Hematopoietic multipotent progenitor cell treated with erythropoietin and hydrocortisone succinate and interleukin-3 and kit ligand, for 8 days (in vitro differentiated cells): ENCODE results near the gene TSACC.
A peak's percentile ranks its signal among the peaks of the same experiment; 100 is the strongest.

Experiments
- DNase-seq: peaks from one replicate; pipeline ENCODE4 v3.0.0-alpha.2; 2015

The TSACC gene

GRCh38 chr1:156376958-156377919 lies 38.9 kb downstream of the TSACC start:
- no peak for DNase-seq

DNA sequence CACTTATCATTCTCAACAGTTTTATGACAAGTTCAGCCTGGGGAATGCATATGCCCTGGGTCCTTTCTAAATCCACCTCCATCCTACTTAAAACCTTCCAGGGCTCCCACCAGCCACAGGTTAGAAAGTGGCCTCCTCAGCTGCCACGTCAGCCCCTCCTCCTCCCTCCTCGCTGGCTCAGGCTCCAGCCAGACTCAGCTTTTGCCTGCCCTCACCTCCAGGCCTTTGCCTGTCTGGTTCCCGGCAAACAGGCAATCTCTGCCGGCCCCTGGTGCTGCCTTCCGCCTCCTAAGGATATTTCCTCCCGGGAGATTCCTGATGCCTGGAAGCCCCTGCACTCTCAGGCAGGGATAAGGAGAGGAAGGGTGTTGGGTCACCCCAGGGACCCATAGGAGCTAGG lies 40.2 kb downstream of the TSACC start:
- DNase-seq: no peak

GRCh38 chr1:156379420-156380165 lies 41.3 kb downstream of the TSACC start:
- DNase-seq: no peak

DNA sequence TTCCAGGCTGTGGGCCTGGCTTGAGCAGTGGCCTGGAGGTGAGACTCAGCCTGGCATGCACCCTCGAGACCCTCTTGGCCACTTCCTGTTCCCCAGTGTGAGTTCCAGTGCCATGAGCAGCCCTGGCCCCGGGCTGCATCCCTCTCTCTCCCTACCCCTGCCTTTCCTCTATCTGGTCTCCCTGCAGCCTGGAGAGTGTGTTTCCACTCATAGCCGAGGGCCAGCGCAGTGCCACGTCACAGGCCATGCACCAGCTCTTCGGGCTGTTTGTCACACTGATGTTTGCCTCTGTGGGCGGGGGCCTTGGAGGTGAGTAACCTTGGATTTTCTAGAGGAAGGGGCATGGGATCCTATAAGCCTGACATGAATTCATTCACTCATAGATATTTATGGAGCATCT lies 44.2 kb downstream of the TSACC start:
- DNase-seq: no peak

- peak; percentile 68 for DNase-seq
Observed at GRCh38 chr1:156383023-156383422, 44.7 kb downstream of the TSACC start.

DNA sequence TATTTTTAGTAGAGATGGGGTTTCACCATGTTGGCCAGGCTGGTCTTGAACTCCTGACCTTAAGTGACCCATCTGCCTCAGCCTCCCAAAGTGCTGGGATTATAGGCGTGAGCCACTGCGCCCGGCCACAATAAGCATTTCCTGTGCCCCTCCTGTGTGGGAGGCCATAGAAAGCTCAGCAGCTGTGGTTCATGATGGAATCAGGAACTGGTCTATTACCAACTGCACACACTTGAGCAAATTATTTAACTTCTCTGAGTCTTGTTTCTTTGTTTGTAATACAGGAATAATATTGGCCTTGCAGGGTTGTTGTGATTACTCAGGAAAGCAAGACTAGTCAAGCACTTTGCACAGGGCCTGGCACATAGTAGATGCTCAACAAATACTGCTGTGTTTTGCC lies 45.7 kb downstream of the TSACC start:
- DNase-seq: no peak

DNA sequence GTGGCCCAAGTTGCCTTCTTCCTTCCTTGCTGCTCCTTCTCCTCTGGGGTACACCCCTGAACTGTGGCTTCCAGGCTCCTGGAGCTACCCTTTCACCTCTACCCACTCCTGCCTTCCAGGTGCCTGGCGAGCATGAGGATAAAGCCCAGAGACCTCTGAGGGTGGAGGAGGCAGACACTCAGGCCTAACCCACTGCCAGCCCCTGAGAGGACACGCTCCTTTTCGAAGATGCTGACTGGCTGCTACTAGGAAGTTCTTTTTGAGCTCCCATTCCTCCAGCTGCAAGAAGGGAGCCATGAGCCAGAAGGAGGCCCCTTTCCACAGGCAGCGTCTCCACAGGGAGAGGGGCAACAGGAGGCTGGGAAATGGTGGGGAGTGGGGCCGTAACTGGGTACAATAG lies 46.3 kb downstream of the TSACC start:
- DNase-seq: no peak

GRCh38 chr1:156385534-156386031 lies 47.3 kb downstream of the TSACC start:
- peak; percentile 66 for DNase-seq

- no peak for DNase-seq
Observed at GRCh38 chr1:156386134-156386901, 48.0 kb downstream of the TSACC start.

DNA sequence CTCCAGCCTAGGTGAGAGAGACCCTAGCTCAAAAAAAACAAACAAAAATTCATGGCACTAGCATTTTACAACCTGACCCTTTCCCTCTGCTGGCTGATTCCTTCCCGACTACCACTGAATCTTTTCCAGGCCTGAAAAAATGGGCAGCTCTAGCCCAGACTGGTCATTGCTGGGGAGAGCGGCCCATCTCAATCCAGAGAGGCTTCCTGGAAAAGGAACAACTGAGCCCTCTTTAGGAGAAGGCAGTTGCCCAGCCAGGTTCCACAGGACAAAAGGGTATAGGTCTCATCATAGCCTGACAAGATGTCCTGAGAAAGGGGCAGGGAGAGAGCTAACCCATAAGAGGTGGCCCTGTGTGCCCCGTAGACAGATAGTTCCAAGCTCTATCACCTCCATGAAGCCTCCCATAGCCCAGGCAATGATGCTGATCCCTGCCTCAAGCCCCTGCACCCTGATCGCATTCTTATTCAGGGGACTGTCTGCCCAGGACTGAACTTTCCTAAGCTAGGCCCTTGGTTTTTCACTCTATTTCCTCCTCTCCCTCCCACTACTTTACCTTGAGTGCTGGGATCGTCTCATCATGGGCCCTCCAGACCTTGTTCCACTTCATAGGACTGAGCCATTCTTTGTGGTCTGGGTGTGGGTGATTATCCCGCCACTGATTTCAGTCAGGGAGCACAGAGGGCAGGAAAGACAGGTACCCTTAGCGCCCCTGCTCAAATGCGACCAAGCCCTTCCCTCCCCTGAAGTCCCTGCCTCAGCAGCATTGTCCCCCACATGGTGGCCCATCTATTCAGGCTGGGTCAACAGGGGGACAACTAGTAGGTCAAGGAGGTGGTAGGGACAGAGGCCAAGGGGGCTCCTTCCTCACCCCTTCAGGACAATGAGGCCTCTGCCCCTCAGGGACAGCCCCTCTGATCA lies 48.9 kb downstream of the TSACC start:
- DNase-seq: no peak

GRCh38 chr1:156387870-156388173 lies 49.5 kb downstream of the TSACC start:
- DNase-seq: no peak

DNA sequence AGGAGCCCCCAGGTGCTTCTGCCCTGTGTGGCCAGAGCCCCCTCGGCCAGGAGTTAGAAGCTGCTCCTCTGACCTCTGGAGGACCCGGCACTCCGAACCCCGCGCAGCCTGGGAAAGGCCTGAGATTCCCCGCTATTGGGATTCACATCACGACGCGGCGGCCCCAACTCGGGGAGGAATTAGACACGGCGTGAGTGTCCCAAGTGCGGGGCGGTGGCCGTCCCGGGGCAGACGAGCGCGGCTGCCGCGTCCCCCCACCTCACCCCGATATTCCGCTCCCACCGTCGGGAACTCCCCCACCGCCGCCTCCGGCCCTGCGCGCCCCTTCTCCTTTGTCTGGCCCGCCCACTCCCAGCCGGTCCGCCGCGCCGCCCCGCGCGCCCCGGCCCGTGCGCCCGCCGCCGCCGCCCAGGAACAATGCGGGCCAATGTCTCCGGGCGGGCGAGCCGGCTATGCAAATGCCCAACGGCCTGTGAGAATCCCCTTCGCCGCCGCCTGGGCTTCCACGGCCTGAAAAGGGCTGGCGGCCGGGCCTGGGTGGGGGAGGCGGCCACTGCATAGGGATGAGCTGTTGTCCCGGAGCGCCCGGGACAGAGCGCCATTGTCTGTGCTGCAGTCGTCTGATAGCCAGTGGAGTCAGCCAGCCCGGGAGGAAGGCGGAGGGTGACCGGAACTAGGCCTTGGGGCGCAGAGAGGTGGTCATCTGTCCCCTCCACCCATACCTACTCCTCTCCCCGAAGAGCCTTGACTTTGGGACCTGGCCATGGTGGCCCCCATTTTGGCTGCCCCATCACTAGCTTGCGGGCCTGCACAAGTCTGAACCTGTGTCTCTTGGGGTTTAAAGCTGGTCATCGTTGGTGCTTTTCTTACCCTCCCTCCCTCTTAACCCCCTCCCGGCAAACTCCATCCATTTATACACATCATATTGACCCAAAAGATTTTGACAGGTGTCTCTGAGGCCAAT lies 50.1 kb downstream of the TSACC start:
- DNase-seq: no peak

GRCh38 chr1:156389311-156389710 lies 51.0 kb downstream of the TSACC start:
- no peak for DNase-seq

DNA sequence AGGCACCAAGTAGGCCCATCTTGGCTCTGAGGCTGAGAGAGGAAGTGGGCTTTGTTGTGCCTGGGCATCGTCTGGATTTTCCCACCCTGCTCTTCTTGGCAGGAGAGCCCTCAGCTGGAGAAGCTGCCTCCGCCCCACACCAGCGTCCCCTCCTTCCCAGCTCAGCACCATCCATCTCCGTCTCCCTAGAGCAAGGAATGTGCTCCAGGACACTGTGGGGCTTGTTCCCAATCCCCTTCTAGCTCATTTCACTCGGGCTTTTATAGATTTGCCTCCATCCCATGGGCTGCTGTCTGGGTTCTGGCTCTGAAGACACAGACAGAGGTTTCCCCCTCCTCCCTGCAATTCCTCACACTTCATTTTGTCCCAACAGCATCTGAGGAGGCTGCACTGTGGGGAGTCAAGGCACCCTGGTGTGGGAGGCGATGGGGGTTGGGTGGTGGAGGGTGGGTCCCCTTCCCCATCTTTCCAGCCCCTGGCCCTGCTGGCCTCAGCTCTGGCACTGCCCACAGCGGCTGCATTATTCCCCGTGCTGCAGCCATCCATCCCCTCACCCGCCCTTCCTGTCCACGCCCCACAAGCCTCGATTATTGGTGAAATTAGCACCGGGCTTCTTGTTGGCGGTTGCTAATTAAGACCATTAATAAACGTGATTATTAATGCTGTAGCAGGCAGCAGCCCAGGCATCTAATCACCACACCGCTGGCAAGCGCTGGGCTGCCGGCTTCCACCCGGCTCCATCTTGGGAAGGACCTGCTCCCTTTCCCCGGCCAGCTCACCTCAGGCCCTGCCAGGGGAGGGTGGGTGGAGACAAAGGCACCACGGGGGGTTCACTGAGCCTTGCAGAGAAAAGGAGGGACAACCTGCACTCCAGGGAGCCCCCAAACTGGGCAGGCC lies 52.4 kb downstream of the TSACC start:
- no peak for DNase-seq

DNA sequence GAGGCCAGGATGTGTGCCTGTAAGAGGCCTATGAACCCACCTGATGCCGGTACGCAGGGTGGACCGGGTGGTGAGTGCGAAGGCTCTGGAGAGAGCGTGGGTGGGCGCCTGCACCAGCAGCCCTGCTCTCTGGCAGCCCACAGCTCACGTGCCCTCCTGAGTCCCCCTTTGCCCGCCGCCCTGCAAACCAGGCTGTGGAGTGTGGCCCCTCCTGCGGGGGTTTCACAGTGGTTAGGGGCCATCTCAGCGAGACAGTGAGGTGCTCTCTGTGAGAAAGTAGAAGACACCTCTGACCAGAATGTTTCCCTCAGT lies 53.0 kb downstream of the TSACC start:
- DNase-seq: no peak

DNA sequence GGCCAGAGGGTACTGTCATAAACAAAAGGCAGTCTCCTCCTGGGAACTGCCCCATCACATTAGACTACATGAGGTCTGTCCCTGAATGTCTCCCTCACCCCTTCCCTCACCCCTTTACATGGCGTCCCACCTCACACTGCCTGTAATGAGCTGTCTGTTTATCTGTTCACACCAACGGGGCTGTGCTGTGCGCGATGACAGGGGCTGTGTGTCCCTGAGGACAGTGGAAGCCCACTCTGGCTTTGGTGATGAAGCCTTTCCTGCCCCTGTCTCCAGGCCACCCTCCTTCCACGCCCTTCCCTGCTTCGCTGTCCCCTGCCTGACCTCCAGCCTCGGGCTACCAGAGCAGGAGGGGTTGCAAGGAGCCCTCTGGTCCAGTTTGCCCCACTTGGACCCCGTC lies 53.4 kb downstream of the TSACC start:
- DNase-seq: no peak

- no peak for DNase-seq
Observed at GRCh38 chr1:156392452-156392853, 54.1 kb downstream of the TSACC start.

DNA sequence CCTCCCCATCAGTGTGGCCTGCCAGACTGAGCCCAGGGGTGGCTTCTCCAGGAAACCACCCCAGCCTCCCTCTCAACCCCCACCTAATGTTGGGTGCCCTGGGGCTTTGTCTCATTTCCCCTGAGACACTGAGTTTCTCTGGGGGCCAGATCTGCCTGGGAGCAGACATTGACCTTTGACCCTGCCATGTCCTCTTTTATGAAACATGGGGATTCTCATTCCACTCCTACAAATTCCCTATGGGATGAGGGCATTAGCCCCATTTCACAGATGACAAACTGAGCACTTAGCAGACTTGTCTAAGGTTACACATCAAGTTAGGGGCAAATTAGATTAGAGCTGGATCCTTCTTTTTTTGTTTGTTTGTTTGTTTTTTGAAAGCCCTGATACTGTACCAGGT lies 54.8 kb downstream of the TSACC start:
- DNase-seq: no peak

- no peak for DNase-seq
Observed at GRCh38 chr1:156394082-156394481, 55.8 kb downstream of the TSACC start.

GRCh38 chr1:156394835-156395461 lies 56.6 kb downstream of the TSACC start:
- no peak for DNase-seq
